DND-41 (cell line): ENCODE results near the gene FAM219A.

ENCODE experiments used
- ATAC-seq: fragments of 200-7000 bp; cut with Tn5 transposase; 3 replicates; pipeline ENCODE4 v1.9.1; 2021; ENCODE audit warnings: low read depth; ENCODE audit not compliant: insufficient read depth
- DNase-seq: peaks from one replicate; pipeline ENCODE4 v3.0.0-alpha.2; 2020
- H2AFZ ChIP-seq: 2 replicates; pipeline ENCODE4 v1.6.0; 2012; ENCODE audit warnings: low read depth, low read length
- H3K27ac ChIP-seq: 2 replicates; pipeline ENCODE4 v1.5.1; 2012; ENCODE audit warnings: low read length, inconsistent platforms
- H3K27me3 ChIP-seq: fragments of 200-600 bp; sonication (generic); 2 replicates; pipeline ENCODE4 v1.6.0; 2012; ENCODE audit warnings: low read length, mild to moderate bottlenecking, inconsistent platforms; ENCODE audit not compliant: insufficient read depth, poor library complexity
- H3K36me3 ChIP-seq: 2 replicates; pipeline ENCODE4 v1.5.1; 2012; ENCODE audit warnings: low read length, inconsistent platforms; ENCODE audit not compliant: insufficient read depth
- H3K4me1 ChIP-seq: 2 replicates; pipeline ENCODE4 v1.5.1; 2012; ENCODE audit warnings: mild to moderate bottlenecking, low read length; ENCODE audit not compliant: insufficient read depth
- H3K4me2 ChIP-seq: 2 replicates; pipeline ENCODE4 v1.6.0; 2012; ENCODE audit warnings: mild to moderate bottlenecking, moderate library complexity, low read length, inconsistent platforms; ENCODE audit not compliant: insufficient read depth
- H3K4me3 ChIP-seq, 2 experiments: fragments of 200-600 bp in 1 of 2; shearing (Covaris generic) in 1 of 2; 2 replicates each; pipeline ENCODE4 v1.5.1; 2012 to 2016; ENCODE audit warnings: inconsistent platforms in 2 of 2, low read length in 2 of 2, mild to moderate bottlenecking in 2 of 2, low read depth in 1 of 2, moderate library complexity in 1 of 2
- H3K79me2 ChIP-seq: 2 replicates; pipeline ENCODE4 v1.6.0; 2012; ENCODE audit warnings: low read length, inconsistent platforms; ENCODE audit not compliant: insufficient read depth
- H3K9ac ChIP-seq: 2 replicates; pipeline ENCODE4 v1.6.0; 2012; ENCODE audit warnings: low read depth, mild to moderate bottlenecking, inconsistent platforms, low read length, moderate library complexity
- H3K9me3 ChIP-seq: 2 replicates; pipeline ENCODE4 v1.5.1; 2012; ENCODE audit warnings: low read length, moderate library complexity, mild to moderate bottlenecking, inconsistent platforms; ENCODE audit not compliant: insufficient read depth, severe bottlenecking
- H4K20me1 ChIP-seq: 2 replicates; pipeline ENCODE4 v1.6.0; 2012; ENCODE audit warnings: low read length; ENCODE audit not compliant: insufficient read depth
- CTCF ChIP-seq: IDR thresholded peaks from 2 replicates; pipeline ENCODE4 v1.5.1; 2012; ENCODE audit warnings: borderline replicate concordance, low read length, moderate library complexity, mild to moderate bottlenecking; ENCODE audit not compliant: poor library complexity, severe bottlenecking; ENCODE audit errors: extremely low read depth
- EZH2 ChIP-seq: IDR thresholded peaks from 3 replicates; pipeline ENCODE4 v1.6.1; 2012; ENCODE audit warnings: borderline replicate concordance, low read depth, mild to moderate bottlenecking, moderate library complexity, low read length, inconsistent platforms; ENCODE audit not compliant: severe bottlenecking

The FAM219A gene

GRCh38 chr9:34437006-34437925 lies 21.1 kb downstream of the FAM219A start:
- H4K20me1 ChIP-seq, result peaks cover 20% of the 10 kb centered on the region; the same call in 1 of the 2 replicates
- TF ChIP-seq EZH2, result no peak
- TF ChIP-seq CTCF, result peak; percentile 85

GRCh38 chr9:34431667-34432066 lies 26.7 kb downstream of the FAM219A start:
- Histone ChIP-seq H3K36me3 (no peaks in the 10 kb centered on the region), H4K20me1 (peaks cover 33% of the 10 kb centered on the region), H3K27ac (no peak overlapping the region), H3K4me1 (no peaks in the 10 kb centered on the region), H3K4me2 (no peak overlapping the region), H3K9me3 (no peaks in the 10 kb centered on the region), H3K4me3 (no peak overlapping the region), H3K79me2 (no peaks in the 10 kb centered on the region), H3K27me3 (no peaks in the 10 kb centered on the region), H3K9ac (no peak overlapping the region), H2AFZ (no peak overlapping the region)
- TF ChIP-seq CTCF, result no peak
- TF ChIP-seq EZH2, result no peak
- no peak for DNase-seq
- no peak for ATAC-seq

More at GRCh38 chr9:34437006-34437925, 21.1 kb downstream of the FAM219A start:
- no peaks in the 10 kb centered on the region; the same call in 1 of the 2 replicates for H3K36me3 ChIP-seq
- no peak overlapping the region for H3K4me2 ChIP-seq
- H3K27ac ChIP-seq, result no peak overlapping the region
- no peaks in the 10 kb centered on the region for H3K79me2 ChIP-seq
- H3K4me1 ChIP-seq, result peaks cover 7% of the 10 kb centered on the region
- no peak overlapping the region for H3K4me3 ChIP-seq
- peak; percentile 61 for DNase-seq
- no peak overlapping the region for H3K9ac ChIP-seq
- H3K27me3 ChIP-seq, result no peaks in the 10 kb centered on the region
- H2AFZ ChIP-seq, result no peak overlapping the region
- peak; percentile 88 for ATAC-seq
- H3K9me3 ChIP-seq, result no peaks in the 10 kb centered on the region

DNA sequence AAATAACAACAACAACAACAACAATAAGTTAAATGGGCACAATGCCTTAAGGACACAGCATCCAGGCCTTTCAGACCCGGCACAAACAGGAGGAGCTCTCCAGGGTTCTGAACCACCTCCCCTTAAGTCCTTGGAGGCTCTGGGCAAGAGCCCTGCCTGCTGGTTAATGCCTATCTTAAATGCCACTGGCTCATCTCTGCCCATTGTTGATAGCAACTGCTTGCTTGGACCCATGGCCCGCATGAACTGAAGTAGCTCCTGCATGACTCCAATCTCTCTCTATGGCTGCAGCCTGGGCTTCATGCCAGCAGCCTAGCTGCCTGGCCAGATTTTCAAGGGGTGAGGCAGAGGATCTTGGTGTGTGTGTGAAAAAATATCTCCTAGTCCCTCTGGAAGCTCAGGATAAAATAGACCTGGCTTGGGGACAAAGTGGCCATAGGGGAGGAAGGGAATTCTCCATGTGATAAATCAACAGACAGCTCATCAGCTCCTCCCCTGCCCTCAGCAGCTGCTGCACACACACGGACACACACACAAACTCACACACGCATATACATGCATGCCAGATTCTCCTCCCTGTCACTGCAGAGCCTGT lies 27.4 kb downstream of the FAM219A start:
- H4K20me1 ChIP-seq, result peaks cover 33% of the 10 kb centered on the region
- H3K4me3 ChIP-seq, result no peak overlapping the region
- no peak overlapping the region for H2AFZ ChIP-seq
- no peaks in the 10 kb centered on the region for H3K9me3 ChIP-seq
- TF ChIP-seq CTCF (no peak), EZH2 (no peak)
- H3K4me1 ChIP-seq, result no peaks in the 10 kb centered on the region
- H3K36me3 ChIP-seq, result no peaks in the 10 kb centered on the region
- no peak overlapping the region for H3K4me2 ChIP-seq
- DNase-seq, result peak; percentile 62
- no peak overlapping the region for H3K27ac ChIP-seq
- peak; percentile 76 for ATAC-seq
- H3K27me3 ChIP-seq, result no peaks in the 10 kb centered on the region
- H3K79me2 ChIP-seq, result no peaks in the 10 kb centered on the region
- H3K9ac ChIP-seq, result no peak overlapping the region
